Measurements from ENCODE around the gene HORMAD1.

DNA sequence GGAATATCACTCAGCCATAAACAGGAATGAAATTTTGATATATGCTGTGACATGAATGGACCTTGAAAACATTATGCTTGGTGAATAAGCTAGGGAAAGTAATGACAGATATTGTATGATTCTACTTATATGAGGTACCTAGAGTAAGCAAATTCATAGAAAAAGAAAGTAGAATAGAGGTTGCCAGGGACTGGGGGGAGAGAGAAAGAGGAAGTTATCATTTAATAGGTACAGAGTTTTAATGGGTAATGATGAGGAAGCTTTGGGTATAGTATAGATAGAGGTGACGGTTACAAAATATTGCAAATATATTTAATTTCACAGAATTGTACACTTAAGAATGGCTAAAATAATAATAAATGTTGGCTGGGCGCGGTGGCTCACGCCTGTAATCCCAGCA is 60.1 kb downstream of the HORMAD1 start:
- TF ChIP-seq EP300 (IDR thresholded peaks at IDR 0.05) (no peak), POLR2A (IDR thresholded peaks at IDR 0.05) (no peak)
- TF ChIP-seq, protein P1, sequence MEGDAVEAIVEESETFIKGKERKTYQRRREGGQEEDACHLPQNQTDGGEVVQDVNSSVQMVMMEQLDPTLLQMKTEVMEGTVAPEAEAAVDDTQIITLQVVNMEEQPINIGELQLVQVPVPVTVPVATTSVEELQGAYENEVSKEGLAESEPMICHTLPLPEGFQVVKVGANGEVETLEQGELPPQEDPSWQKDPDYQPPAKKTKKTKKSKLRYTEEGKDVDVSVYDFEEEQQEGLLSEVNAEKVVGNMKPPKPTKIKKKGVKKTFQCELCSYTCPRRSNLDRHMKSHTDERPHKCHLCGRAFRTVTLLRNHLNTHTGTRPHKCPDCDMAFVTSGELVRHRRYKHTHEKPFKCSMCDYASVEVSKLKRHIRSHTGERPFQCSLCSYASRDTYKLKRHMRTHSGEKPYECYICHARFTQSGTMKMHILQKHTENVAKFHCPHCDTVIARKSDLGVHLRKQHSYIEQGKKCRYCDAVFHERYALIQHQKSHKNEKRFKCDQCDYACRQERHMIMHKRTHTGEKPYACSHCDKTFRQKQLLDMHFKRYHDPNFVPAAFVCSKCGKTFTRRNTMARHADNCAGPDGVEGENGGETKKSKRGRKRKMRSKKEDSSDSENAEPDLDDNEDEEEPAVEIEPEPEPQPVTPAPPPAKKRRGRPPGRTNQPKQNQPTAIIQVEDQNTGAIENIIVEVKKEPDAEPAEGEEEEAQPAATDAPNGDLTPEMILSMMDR (IDR thresholded peaks at IDR 0.05), result no peak

Measured in tibial nerve (tissue), 4 donors.